Ascending aorta (tissue), 2 donors: ENCODE data around the gene LTBP1. TPM values are rescaled to one million over a fixed set of nuclear protein-coding genes. Genes with fewer than 3 reads are reported as not detected.

Experiments
- DNase-seq, 2 donors: peaks; one replicate each; pipeline ENCODE4 v3.0.0-alpha.2; 2019; ENCODE audit warnings: low spot score in 2 of 2
- H3K27ac ChIP-seq, 2 donors: fragments of 200-600 bp; sonication (generic); one replicate each; pipeline ENCODE4 v1.5.1; 2016 to 2017; ENCODE audit warnings: mild to moderate bottlenecking in 1 of 2
- H3K27me3 ChIP-seq: fragments of 200-600 bp; sonication (generic); one replicate; pipeline ENCODE4 v1.5.1; 2017
- H3K36me3 ChIP-seq, 2 donors: fragments of 200-600 bp; sonication (generic); one replicate each; pipeline ENCODE4 v1.5.1; 2016
- H3K4me1 ChIP-seq, 2 donors: fragments of 200-600 bp; sonication (generic); one replicate each; pipeline ENCODE4 v1.5.1; 2016 to 2017; ENCODE audit warnings: mild to moderate bottlenecking in 1 of 2
- H3K4me3 ChIP-seq, 2 donors: fragments of 200-600 bp; sonication (generic); one replicate each; pipeline ENCODE4 v1.5.1; 2016 to 2017; ENCODE audit warnings: mild to moderate bottlenecking in 1 of 2
- H3K9me3 ChIP-seq, 2 donors: fragments of 200-600 bp; sonication (generic); one replicate each; pipeline ENCODE4 v1.5.1; 2016
- CTCF ChIP-seq, 3 experiments: fragments of 200-600 bp in 2 of 3; fragments of 450-650 bp in 1 of 3; sonication (generic) in 2 of 3; IDR thresholded peaks; one replicate each; pipeline ENCODE4 v1.5.1; 2016 to 2019; ENCODE audit warnings: antibody characterized with exemption in 3 of 3, mild to moderate bottlenecking in 1 of 3, moderate library complexity in 1 of 3
- intact Hi-C: fragments of 100-400 bp; cut with DNase I; formaldehyde crosslinking; loops from one replicate; pipeline ENCODE4 v1.15.1; 2023
- total RNA-seq: library from RNA; depleted of rRNA; stranded (reverse); fragments of >200 nt; gene quantifications from one replicate; pipeline ENCODE4 v1.1.0, GENCODE V29; 2016

The LTBP1 gene
- total RNA-seq, 1 donor from 2014 or later = 295 TPM

- Histone ChIP-seq H3K27ac (peak overlapping the region; percentile 34 to 65), H3K4me1 (peaks cover 0 to 25% of the 10 kb centered on the region in 2 donors), H3K4me3 (no peak overlapping the region), H3K27me3 (no peaks in the 10 kb centered on the region), H3K36me3 (no peaks in the 10 kb centered on the region), H3K9me3 (no peaks in the 10 kb centered on the region)
- DNase-seq = peak in 1 of 2 donors; percentile 75
- intact Hi-C loops = loop anchor here (10.0 kb wide), 2 partner anchors 208 to 312 kb away; no protein-coding TSS in a partner anchor
- TF ChIP-seq CTCF (IDR thresholded peaks at IDR 0.05) = no peak
These were observed 430.3 kb downstream of the LTBP1 start for GRCh38 chr2:33377048-33377447.

GRCh38 chr2:33378556-33379210 is 431.9 kb downstream of the LTBP1 start:
- H3K27me3 ChIP-seq = no peaks in the 10 kb centered on the region
- intact Hi-C loops = loop anchor here (10.0 kb wide), 2 partner anchors 206 to 314 kb away; no protein-coding TSS in a partner anchor
- H3K36me3 ChIP-seq = peaks cover 0 to 8% of the 10 kb centered on the region in 2 donors
- H3K4me1 ChIP-seq = peaks cover 0 to 22% of the 10 kb centered on the region in 2 donors
- peak overlapping the region; percentile 39 to 65 for H3K27ac ChIP-seq
- no peak overlapping the region for H3K4me3 ChIP-seq
- TF ChIP-seq CTCF (IDR thresholded peaks at IDR 0.05) = no peak
- DNase-seq = no peak
- no peaks in the 10 kb centered on the region for H3K9me3 ChIP-seq

- Histone ChIP-seq H3K36me3 (peaks cover 0 to 8% of the 10 kb centered on the region in 2 donors), H3K4me3 (no peak overlapping the region), H3K4me1 (peaks cover 4 to 20% of the 10 kb centered on the region in 2 donors), H3K9me3 (no peaks in the 10 kb centered on the region), H3K27me3 (no peaks in the 10 kb centered on the region), H3K27ac (no peak overlapping the region)
- TF ChIP-seq CTCF (IDR thresholded peaks at IDR 0.05) = peak; percentile 39 to 56 (median 41)
- intact Hi-C loops = no loop called here
- DNase-seq = no peak
These were observed 433.4 kb downstream of the LTBP1 start for GRCh38 chr2:33380001-33380609.

- H3K9me3 ChIP-seq = no peaks in the 10 kb centered on the region
- no peak for TF ChIP-seq CTCF (IDR thresholded peaks at IDR 0.05)
- H3K27me3 ChIP-seq = no peaks in the 10 kb centered on the region
- H3K27ac ChIP-seq = no peak overlapping the region
- peaks cover 0 to 8% of the 10 kb centered on the region in 2 donors for H3K36me3 ChIP-seq
- H3K4me1 ChIP-seq = peaks cover 4 to 20% of the 10 kb centered on the region in 2 donors
- intact Hi-C loops = no loop called here
- H3K4me3 ChIP-seq = no peak overlapping the region
- no peak for DNase-seq
These were observed 434.0 kb downstream of the LTBP1 start for GRCh38 chr2:33380719-33381118.

GRCh38 chr2:33381301-33381858 is 434.6 kb downstream of the LTBP1 start:
- no peak for DNase-seq
- no peak for TF ChIP-seq CTCF (IDR thresholded peaks at IDR 0.05)
- peaks cover 0 to 8% of the 10 kb centered on the region in 2 donors for H3K36me3 ChIP-seq
- no peak overlapping the region for H3K27ac ChIP-seq
- no peak overlapping the region for H3K4me3 ChIP-seq
- intact Hi-C loops = no loop called here
- no peaks in the 10 kb centered on the region for H3K27me3 ChIP-seq
- no peaks in the 10 kb centered on the region for H3K9me3 ChIP-seq
- H3K4me1 ChIP-seq = peaks cover 4 to 21% of the 10 kb centered on the region in 2 donors
